OCI-LY1 (cell line): ENCODE results near the gene PACS2.

Source experiments
- H2AFZ ChIP-seq: fragments of 200-600 bp; sonication (generic), shearing (Covaris generic); 2 replicates; pipeline ENCODE4 v1.6.0; 2014; ENCODE audit warnings: antibody characterized with exemption, mild to moderate bottlenecking, low read length
- H3F3A ChIP-seq: fragments of 200-600 bp; sonication (generic), shearing (Covaris generic); 2 replicates; pipeline ENCODE4 v1.6.0; 2014; ENCODE audit warnings: mild to moderate bottlenecking, antibody characterized with exemption, low read length, moderate library complexity; ENCODE audit not compliant: insufficient read depth
- H3K27ac ChIP-seq: fragments of 200-600 bp; sonication (generic); 2 replicates; pipeline ENCODE4 v1.5.1; 2014; ENCODE audit warnings: low read length, mixed run types, mild to moderate bottlenecking, low read depth; ENCODE audit not compliant: poor library complexity, severe bottlenecking
- H3K27me3 ChIP-seq: fragments of 200-600 bp; sonication (generic); 2 replicates; pipeline ENCODE4 v1.6.0; 2014; ENCODE audit warnings: antibody characterized with exemption, mild to moderate bottlenecking, low read length, moderate library complexity; ENCODE audit not compliant: insufficient read depth
- H3K36me3 ChIP-seq: fragments of 200-600 bp; sonication (generic); 2 replicates; pipeline ENCODE4 v1.6.1; 2014; ENCODE audit warnings: mild to moderate bottlenecking, antibody characterized with exemption, low read length, moderate library complexity, mixed read lengths; ENCODE audit not compliant: insufficient read depth
- H3K4me1 ChIP-seq: fragments of 200-600 bp; sonication (generic); 2 replicates; pipeline ENCODE4 v1.5.1; 2014; ENCODE audit warnings: mild to moderate bottlenecking, low read length, moderate library complexity; ENCODE audit not compliant: insufficient read depth, severe bottlenecking
- H3K4me2 ChIP-seq: fragments of 200-600 bp; sonication (generic), shearing (Covaris generic); 2 replicates; pipeline ENCODE4 v1.6.1; 2014; ENCODE audit warnings: low read length
- H3K4me3 ChIP-seq: fragments of 200-600 bp; sonication (generic); 2 replicates; pipeline ENCODE4 v1.5.1; 2014; ENCODE audit warnings: low read length, low read depth, mild to moderate bottlenecking, mixed read lengths; ENCODE audit not compliant: poor library complexity, severe bottlenecking
- H3K79me2 ChIP-seq: fragments of 200-600 bp; shearing (Covaris generic); 2 replicates; pipeline ENCODE4 v1.6.1; 2016; ENCODE audit warnings: mixed run types, low read length, mixed read lengths; ENCODE audit not compliant: insufficient read depth
- H3K9ac ChIP-seq: fragments of 200-600 bp; sonication (generic), shearing (Covaris generic); 2 replicates; pipeline ENCODE4 v1.6.1; 2014; ENCODE audit warnings: mild to moderate bottlenecking, low read length, mixed read lengths
- H3K9me2 ChIP-seq: fragments of 200-600 bp; sonication (generic), shearing (Covaris generic); 2 replicates; pipeline ENCODE4 v1.6.1; 2014; ENCODE audit warnings: low read depth, mild to moderate bottlenecking, low read length, mixed read lengths
- H3K9me3 ChIP-seq: fragments of 200-600 bp; shearing (Covaris generic); 2 replicates; pipeline ENCODE4 v1.6.1; 2014; ENCODE audit warnings: low read length, mixed read lengths
- H4K20me1 ChIP-seq: fragments of 200-600 bp; sonication (generic), shearing (Covaris generic); 2 replicates; pipeline ENCODE4 v1.6.0; 2016; ENCODE audit warnings: mild to moderate bottlenecking, low read length; ENCODE audit not compliant: insufficient read depth
- CTCF ChIP-seq: fragments of 200-600 bp; sonication (generic), shearing (Covaris generic); IDR thresholded peaks from 2 replicates; pipeline ENCODE4 v1.5.1; 2017; ENCODE audit warnings: mild to moderate bottlenecking, antibody characterized with exemption, low read length, moderate library complexity, mixed read lengths
- EZH2 ChIP-seq: fragments of 200-600 bp; sonication (generic), shearing (Covaris generic); IDR thresholded peaks from 2 replicates; pipeline ENCODE4 v1.8.0; 2017; ENCODE audit warnings: borderline replicate concordance, mixed run types, mild to moderate bottlenecking, antibody characterized with exemption, low read length, moderate library complexity, mixed read lengths

Gene PACS2

GRCh38 chr14:105374389-105374788 is 59.8 kb downstream of the PACS2 start:
- no peaks in the 10 kb centered on the region for H3K9me2 ChIP-seq
- peaks cover 6% of the 10 kb centered on the region; the same call in 1 of the 2 replicates for H3K27me3 ChIP-seq
- no peaks in the 10 kb centered on the region for H3K9me3 ChIP-seq
- H2AFZ ChIP-seq, result no peak overlapping the region
- peaks cover 7% of the 10 kb centered on the region for H3K4me1 ChIP-seq
- TF ChIP-seq EZH2 (no peak), CTCF (no peak)
- no peak overlapping the region for H3K4me3 ChIP-seq
- no peak overlapping the region for H3K4me2 ChIP-seq
- H3K27ac ChIP-seq, result no peak overlapping the region
- no peak overlapping the region for H3K9ac ChIP-seq
- H4K20me1 ChIP-seq, result no peaks in the 10 kb centered on the region
- no peaks in the 10 kb centered on the region for H3K36me3 ChIP-seq
- H3F3A ChIP-seq, result no peaks in the 10 kb centered on the region
- no peaks in the 10 kb centered on the region for H3K79me2 ChIP-seq

- H3K4me2 ChIP-seq, result no peak overlapping the region
Observed at GRCh38 chr14:105375635-105376057, 61.1 kb downstream of the PACS2 start.

GRCh38 chr14:105376521-105377440 is 62.2 kb downstream of the PACS2 start:
- H3K4me2 ChIP-seq, result no peak overlapping the region
- no peak overlapping the region for H3K4me3 ChIP-seq
- no peaks in the 10 kb centered on the region for H3F3A ChIP-seq
- peaks cover 7% of the 10 kb centered on the region for H3K4me1 ChIP-seq
- TF ChIP-seq CTCF, result peak; percentile 72
- no peak for TF ChIP-seq EZH2
- H3K79me2 ChIP-seq, result no peaks in the 10 kb centered on the region
- no peaks in the 10 kb centered on the region for H3K36me3 ChIP-seq
- H3K9ac ChIP-seq, result no peak overlapping the region
- H4K20me1 ChIP-seq, result no peaks in the 10 kb centered on the region
- no peak overlapping the region for H3K27ac ChIP-seq
- H2AFZ ChIP-seq, result no peak overlapping the region
- H3K9me2 ChIP-seq, result no peaks in the 10 kb centered on the region
- H3K27me3 ChIP-seq, result peaks cover 6% of the 10 kb centered on the region; the same call in 1 of the 2 replicates
- H3K9me3 ChIP-seq, result no peaks in the 10 kb centered on the region

More at GRCh38 chr14:105375635-105376057, 61.1 kb downstream of the PACS2 start:
- Histone ChIP-seq H3K4me3 (no peak overlapping the region), H3K27ac (no peak overlapping the region), H3K9ac (no peak overlapping the region), H3K79me2 (no peaks in the 10 kb centered on the region), H3K27me3 (peaks cover 6% of the 10 kb centered on the region; the same call in 1 of the 2 replicates), H3K36me3 (no peaks in the 10 kb centered on the region), H3K9me3 (no peaks in the 10 kb centered on the region), H3F3A (no peaks in the 10 kb centered on the region), H2AFZ (no peak overlapping the region), H3K4me1 (peaks cover 7% of the 10 kb centered on the region), H3K9me2 (no peaks in the 10 kb centered on the region), H4K20me1 (no peaks in the 10 kb centered on the region)
- TF ChIP-seq EZH2 (no peak), CTCF (no peak)
